ENCODE measurements around the gene CCDC157. TPM values are rescaled to one million over a fixed set of nuclear protein-coding genes. Genes with fewer than 3 reads are reported as not detected.

CCDC157 gene
- total and polyA plus RNA-seq, 4 donors = 0.53 to 1.4 (median 0.98) TPM

- TF ChIP-seq CTCF (IDR thresholded peaks at IDR 0.05; ENCODE audit: low read depth, low read length, missing input control) = no peak
These were observed 1.7 kb downstream of the CCDC157 start (continued) for GRCh38 chr22:30358541-30358940.

GRCh38 chr22:30361916-30362650 is 5.3 kb downstream of the CCDC157 start:
- H3K27ac ChIP-seq (ENCODE audit: low read depth in 1 of 2, low read length in 2 of 2) = no peak overlapping the region
- 90% methylated on average over 10 of the region's 10 CpGs for WGBS
- no peaks in the 10 kb centered on the region for H3K36me3 ChIP-seq (ENCODE audit: control insufficient read depth in 4 of 4, insufficient read depth in 3 of 4, low read depth in 1 of 4, low read length in 3 of 4)
- no peak overlapping the region for H3K9ac ChIP-seq (ENCODE audit: low read depth in 1 of 2, low read length in 2 of 2)
- TF ChIP-seq HNF4G (IDR thresholded peaks at IDR 0.05) = no peak
- no peak overlapping the region for H3K4me3 ChIP-seq (ENCODE audit: low read depth in 1 of 3, low read length in 3 of 3)
- H3K9me3 ChIP-seq (ENCODE audit: control insufficient read depth in 4 of 4, low read length in 3 of 4) = no peaks in the 10 kb centered on the region
- H3K27me3 ChIP-seq (ENCODE audit: control insufficient read depth in 4 of 4, insufficient read depth in 4 of 4, low read length in 3 of 4) = no peaks in the 10 kb centered on the region
- peak; percentile 55 for DNase-seq (ENCODE audit: low spot score)
- peaks cover 0 to 4% (median 3%) of the 10 kb centered on the region in 4 donors for H3K4me1 ChIP-seq (ENCODE audit: control insufficient read depth in 4 of 4, insufficient read depth in 4 of 4, low read length in 3 of 4)

GRCh38 chr22:30362651-30363281 is 6.0 kb downstream of the CCDC157 start:
- Histone ChIP-seq H3K9ac (ENCODE audit: low read depth in 1 of 2, low read length in 2 of 2) (no peak overlapping the region), H3K4me3 (ENCODE audit: low read depth in 1 of 3, low read length in 3 of 3) (no peak overlapping the region), H3K4me1 (ENCODE audit: control insufficient read depth in 4 of 4, insufficient read depth in 4 of 4, low read length in 3 of 4) (no peaks in the 10 kb centered on the region), H3K27ac (ENCODE audit: low read depth in 1 of 2, low read length in 2 of 2) (no peak overlapping the region), H3K27me3 (ENCODE audit: control insufficient read depth in 4 of 4, insufficient read depth in 4 of 4, low read length in 3 of 4) (no peaks in the 10 kb centered on the region), H3K9me3 (ENCODE audit: control insufficient read depth in 4 of 4, low read length in 3 of 4) (no peaks in the 10 kb centered on the region), H3K36me3 (ENCODE audit: control insufficient read depth in 4 of 4, insufficient read depth in 3 of 4, low read depth in 1 of 4, low read length in 3 of 4) (no peaks in the 10 kb centered on the region)
- 92% methylated on average over 7 of the region's 7 CpGs for WGBS
- DNase-seq (ENCODE audit: low spot score) = peak; percentile 79
- TF ChIP-seq MAX (IDR thresholded peaks at IDR 0.05) (no peak), TAF1 (conservative IDR thresholded peaks at IDR 0.05) (no peak), EGR1 (IDR thresholded peaks at IDR 0.05; ENCODE audit: low read depth in 2 of 2) (no peak), ZBTB33 (IDR thresholded peaks at IDR 0.05) (no peak), RXRA (IDR thresholded peaks at IDR 0.05) (no peak), NR2F2 (IDR thresholded peaks at IDR 0.05) (no peak), REST (IDR thresholded peaks at IDR 0.05) (no peak), HNF4G (IDR thresholded peaks at IDR 0.05) (no peak), SP1 (IDR thresholded peaks at IDR 0.05) (no peak), FOXA1 (IDR thresholded peaks at IDR 0.05) (no peak), ATF3 (IDR thresholded peaks at IDR 0.05) (no peak), YY1 (IDR thresholded peaks at IDR 0.05) (no peak), FOXA2 (IDR thresholded peaks at IDR 0.05) (no peak), CTCF (IDR thresholded peaks at IDR 0.05; ENCODE audit: low read depth, low read length, missing input control) (no peak), RAD21 (IDR thresholded peaks at IDR 0.05) (no peak), JUND (IDR thresholded peaks at IDR 0.05) (no peak), GABPA (IDR thresholded peaks at IDR 0.05 in 1 of 2, conservative IDR thresholded peaks at IDR 0.05 in 1 of 2) (no peak), HNF4A (conservative IDR thresholded peaks at IDR 0.05) (no peak)

All from liver (tissue), 9 donors.